ENCODE results near the gene MED12L. TPM values are rescaled to one million over a fixed set of nuclear protein-coding genes. Genes with fewer than 3 reads are reported as not detected.

The MED12L gene
- total RNA-seq, 4 donors from 2014 or later, result 0.51 to 12.7 (median 3.1) TPM

DNA sequence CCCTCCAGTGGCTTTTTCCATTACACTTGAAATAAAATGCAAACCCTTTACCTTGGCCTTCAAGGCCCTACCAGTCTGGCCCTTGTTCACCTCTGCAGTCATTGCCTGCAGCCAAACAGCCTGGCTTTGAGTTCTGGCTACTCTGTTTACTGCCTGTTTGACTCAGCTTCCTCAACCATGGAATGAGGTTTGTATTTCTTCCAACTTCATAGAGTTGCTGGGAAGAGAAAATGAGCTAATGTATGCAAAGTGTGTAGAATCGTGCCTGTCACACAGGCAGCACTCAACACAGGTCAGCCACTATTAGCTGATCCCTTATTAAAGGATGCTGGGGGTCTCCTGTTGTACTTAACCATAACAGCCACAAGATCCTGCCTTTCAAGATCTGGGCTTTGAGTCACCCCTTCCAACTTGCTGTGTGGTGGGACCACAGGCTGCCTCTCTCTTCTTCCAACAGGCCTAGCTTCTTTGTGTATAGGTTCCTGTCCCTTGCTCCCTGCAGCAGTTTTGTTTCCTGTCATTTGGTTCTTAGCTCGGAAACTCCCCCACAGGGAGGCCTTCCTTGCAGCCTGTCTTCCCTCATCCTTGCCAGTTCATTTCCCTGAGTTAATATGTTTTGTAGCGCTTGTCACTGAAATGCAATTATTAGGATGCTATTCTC is 6.4 kb downstream of the MED12L start:
- Histone ChIP-seq H3K4me3 (no peak overlapping the region), H3K27me3 (no peaks in the 10 kb centered on the region), H3K4me1 (no peaks in the 10 kb centered on the region), H3K27ac (no peak overlapping the region), H3K36me3 (no peaks in the 10 kb centered on the region), H3K9me3 (no peaks in the 10 kb centered on the region)
- intact Hi-C loops (cut with DNase I; ENCODE audit: low total_unique reads), result no loop called here
- TF ChIP-seq, protein P1, sequence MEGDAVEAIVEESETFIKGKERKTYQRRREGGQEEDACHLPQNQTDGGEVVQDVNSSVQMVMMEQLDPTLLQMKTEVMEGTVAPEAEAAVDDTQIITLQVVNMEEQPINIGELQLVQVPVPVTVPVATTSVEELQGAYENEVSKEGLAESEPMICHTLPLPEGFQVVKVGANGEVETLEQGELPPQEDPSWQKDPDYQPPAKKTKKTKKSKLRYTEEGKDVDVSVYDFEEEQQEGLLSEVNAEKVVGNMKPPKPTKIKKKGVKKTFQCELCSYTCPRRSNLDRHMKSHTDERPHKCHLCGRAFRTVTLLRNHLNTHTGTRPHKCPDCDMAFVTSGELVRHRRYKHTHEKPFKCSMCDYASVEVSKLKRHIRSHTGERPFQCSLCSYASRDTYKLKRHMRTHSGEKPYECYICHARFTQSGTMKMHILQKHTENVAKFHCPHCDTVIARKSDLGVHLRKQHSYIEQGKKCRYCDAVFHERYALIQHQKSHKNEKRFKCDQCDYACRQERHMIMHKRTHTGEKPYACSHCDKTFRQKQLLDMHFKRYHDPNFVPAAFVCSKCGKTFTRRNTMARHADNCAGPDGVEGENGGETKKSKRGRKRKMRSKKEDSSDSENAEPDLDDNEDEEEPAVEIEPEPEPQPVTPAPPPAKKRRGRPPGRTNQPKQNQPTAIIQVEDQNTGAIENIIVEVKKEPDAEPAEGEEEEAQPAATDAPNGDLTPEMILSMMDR (IDR thresholded peaks at IDR 0.05), result no peak
- TF ChIP-seq POLR2A (IDR thresholded peaks at IDR 0.05), result no peak
- DNase-seq, result no peak

DNA sequence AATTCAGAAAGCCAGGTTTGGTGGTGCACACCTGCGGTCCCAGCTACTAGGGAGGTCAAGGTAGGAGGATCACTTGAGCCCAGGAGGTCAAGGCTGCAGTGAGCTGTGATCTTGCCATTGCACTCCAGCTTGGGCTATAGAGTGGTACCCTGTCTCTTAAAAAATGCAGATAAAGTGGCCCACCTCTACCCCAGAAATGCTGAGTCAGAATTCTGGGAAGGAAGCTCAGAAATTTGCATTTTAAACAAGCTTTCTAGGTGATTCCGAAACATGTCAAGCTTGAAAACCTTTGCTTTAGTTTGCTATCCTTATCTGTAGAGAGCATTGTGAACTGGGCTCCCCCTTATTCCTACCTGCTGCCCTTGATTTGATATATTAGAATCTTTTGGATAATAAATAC is 7.7 kb downstream of the MED12L start:
- Histone ChIP-seq H3K4me1 (no peaks in the 10 kb centered on the region), H3K27me3 (no peaks in the 10 kb centered on the region), H3K36me3 (no peaks in the 10 kb centered on the region), H3K4me3 (no peak overlapping the region), H3K27ac (no peak overlapping the region), H3K9me3 (no peaks in the 10 kb centered on the region)
- TF ChIP-seq, protein P1 (IDR thresholded peaks at IDR 0.05), result no peak
- TF ChIP-seq POLR2A (IDR thresholded peaks at IDR 0.05), result no peak
- intact Hi-C loops (cut with DNase I; ENCODE audit: low total_unique reads), result no loop called here
- DNase-seq, result no peak

DNA sequence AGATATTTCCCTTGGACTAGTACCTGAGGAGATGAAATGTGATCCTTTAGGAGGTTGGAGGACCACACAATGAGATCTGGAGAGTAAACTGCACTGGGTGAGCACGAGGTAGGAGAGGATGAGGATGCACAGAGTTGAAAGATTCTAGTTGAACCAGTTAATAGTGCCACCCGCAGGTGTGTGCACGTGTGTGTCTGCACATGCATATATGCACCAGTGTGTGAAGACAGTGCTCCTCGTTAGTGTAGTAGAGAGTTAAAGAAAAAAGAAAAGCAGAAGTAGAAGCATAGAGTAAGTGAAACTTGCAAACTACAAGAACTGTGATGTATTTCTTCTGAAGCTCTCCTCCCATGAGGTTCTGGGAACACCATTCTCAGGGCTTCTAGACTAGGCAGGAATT is 8.4 kb downstream of the MED12L start:
- TF ChIP-seq, protein P1 (IDR thresholded peaks at IDR 0.05), result no peak
- TF ChIP-seq POLR2A (IDR thresholded peaks at IDR 0.05), result no peak
- Histone ChIP-seq H3K4me3 (no peak overlapping the region), H3K27me3 (no peaks in the 10 kb centered on the region), H3K36me3 (no peaks in the 10 kb centered on the region), H3K27ac (no peak overlapping the region), H3K4me1 (no peaks in the 10 kb centered on the region), H3K9me3 (no peaks in the 10 kb centered on the region)
- no peak for DNase-seq
- intact Hi-C loops (cut with DNase I; ENCODE audit: low total_unique reads), result no loop called here

DNA sequence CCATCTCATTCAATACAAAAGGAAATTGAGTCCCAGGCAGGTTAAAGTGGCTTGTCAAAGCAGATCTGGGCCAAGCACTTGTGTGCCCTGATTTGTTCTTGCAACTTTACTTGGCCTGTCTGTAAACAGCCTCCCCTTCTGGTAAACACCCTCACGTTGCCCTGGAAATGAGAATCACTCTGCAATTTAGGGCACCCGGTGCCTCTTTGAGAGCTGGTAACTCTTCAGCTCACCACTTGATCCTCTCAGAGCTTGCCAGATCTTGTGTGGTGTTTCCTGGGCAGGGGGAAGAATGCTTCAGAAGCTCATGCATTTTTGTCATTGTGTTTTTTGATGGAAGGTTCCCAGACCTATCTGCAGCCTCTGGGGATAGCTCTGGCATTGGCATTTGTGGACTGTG is 11.3 kb downstream of the MED12L start:
- Histone ChIP-seq H3K27ac (no peak overlapping the region), H3K4me3 (no peak overlapping the region), H3K4me1 (no peaks in the 10 kb centered on the region), H3K9me3 (no peaks in the 10 kb centered on the region), H3K27me3 (no peaks in the 10 kb centered on the region), H3K36me3 (no peaks in the 10 kb centered on the region)
- intact Hi-C loops (cut with DNase I; ENCODE audit: low total_unique reads), result no loop called here
- TF ChIP-seq POLR2A (IDR thresholded peaks at IDR 0.05), result no peak
- TF ChIP-seq, protein P1 (IDR thresholded peaks at IDR 0.05), result no peak
- no peak for DNase-seq

DNA sequence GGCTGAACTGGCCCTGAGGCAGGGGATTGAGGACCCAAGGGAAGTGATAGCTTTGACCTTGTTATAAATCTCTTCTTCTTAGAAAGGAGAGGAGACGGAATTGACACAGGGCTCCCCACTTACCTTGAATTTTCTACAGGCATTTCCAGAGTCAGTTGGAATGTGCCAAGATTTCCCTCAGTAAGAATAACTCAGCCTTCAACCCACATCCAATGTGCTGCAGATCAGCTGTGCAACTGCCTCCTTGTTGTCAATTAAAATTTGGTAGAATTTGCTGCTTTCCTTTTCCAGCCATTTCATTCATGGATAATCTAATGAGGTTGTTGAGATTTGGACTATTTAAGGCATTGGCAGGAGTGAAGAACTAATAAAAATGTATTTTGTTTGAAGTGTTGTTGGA is 14.6 kb downstream of the MED12L start:
- Histone ChIP-seq H3K4me3 (no peak overlapping the region), H3K27me3 (no peaks in the 10 kb centered on the region), H3K27ac (no peak overlapping the region), H3K36me3 (no peaks in the 10 kb centered on the region), H3K9me3 (no peaks in the 10 kb centered on the region), H3K4me1 (no peaks in the 10 kb centered on the region)
- intact Hi-C loops (cut with DNase I; ENCODE audit: low total_unique reads), result no loop called here
- DNase-seq, result no peak
- TF ChIP-seq, protein P1 (IDR thresholded peaks at IDR 0.05), result no peak
- no peak for TF ChIP-seq POLR2A (IDR thresholded peaks at IDR 0.05)
